ENCODE results near the gene RHOB. TPM values are rescaled to one million over a fixed set of nuclear protein-coding genes. Genes with fewer than 3 reads are reported as not detected.

The RHOB gene
- total and polyA plus RNA-seq, 2 of the 13 experiments (the other 11 are each of a cell fraction or from before 2014, with no cell fraction given): 192 to 268 TPM

GRCh38 chr2:20414806-20415205 lies 32.1 kb upstream of the RHOB start:
- FAIRE-seq: no peak
- in situ Hi-C loops (cut with HindIII; ENCODE audit: extremely low pct_ligation_motif_present, low pct_unique_long_range_greater_than_20kb) (no loop called here), intact Hi-C loops (cut with micrococcal nuclease; ENCODE audit: unreplicated experiment) (no loop called here)
- no peak overlapping the region for H2AFZ ChIP-seq (ENCODE audit: low read length)
- H3K36me3 ChIP-seq (replicated peaks in 1 of 2; ENCODE audit: control insufficient read depth in 1 of 2, insufficient read depth in 2 of 2, low read length in 2 of 2): no peaks in the 10 kb centered on the region
- H3K27ac ChIP-seq (ENCODE audit: extremely low read length, insufficient read depth, low read length): no peak overlapping the region
- no peak for ATAC-seq
- H4K20me1 ChIP-seq (ENCODE audit: insufficient read depth, low read length): no peaks in the 10 kb centered on the region
- H3K79me2 ChIP-seq (ENCODE audit: insufficient read depth, low read length): no peaks in the 10 kb centered on the region
- H3K4me1 ChIP-seq (ENCODE audit: insufficient read depth, low read length): peaks cover 69% of the 10 kb centered on the region
- 80% methylated on average over 3 of the region's 3 CpGs for WGBS (ENCODE audit: low lambda C conversion rate)
- H3K9ac ChIP-seq (ENCODE audit: insufficient read depth, low read depth, low read length): no peak overlapping the region
- 0 out of 2 replicates have a peak, but pooled peaks have one; percentile 42 for TF ChIP-seq ZFP41 (CRISPR knock-in tag; IDR thresholded peaks at IDR 0.05; ENCODE audit: borderline replicate concordance)
- TF ChIP-seq ZMYM4 (CRISPR knock-in tag; IDR thresholded peaks at IDR 0.05): no peak
- H3K27me3 ChIP-seq (ENCODE audit: control insufficient read depth in 1 of 2, insufficient read depth in 2 of 2, low read length in 2 of 2): no peaks in the 10 kb centered on the region
- no peak for DNase-seq (ENCODE audit: low spot score)
- no peak overlapping the region for H3K4me2 ChIP-seq (ENCODE audit: low read depth, low read length)
- peaks cover 8% of the 10 kb centered on the region for H3K9me3 ChIP-seq (ENCODE audit: low read length)
- ChIA-PET POLR2A (interaction anchor here (0.7 to 14.2 kb wide), 3 partner anchors 29 to 171 kb away, joined by 3 to 190 read pairs (median 8); partner anchors contain the start of gene RHOB), CTCF (ENCODE audit: low intra/inter-chr PET ratio, low total read pairs) (no interaction called here)
- no TSS peak for BruUV-seq (replicated peaks)
- no peak overlapping the region for H3K4me3 ChIP-seq (replicated peaks in 1 of 3; ENCODE audit: insufficient read depth in 1 of 3, low read depth in 2 of 3, low read length in 3 of 3)

- intact Hi-C loops (cut with micrococcal nuclease; ENCODE audit: unreplicated experiment): no loop called here
- Histone ChIP-seq H3K4me3 (replicated peaks in 1 of 3; ENCODE audit: insufficient read depth in 1 of 3, low read depth in 2 of 3, low read length in 3 of 3) (no peak overlapping the region), H3K9me3 (ENCODE audit: low read length) (peaks cover 1% of the 10 kb centered on the region; the same call in 1 of the 2 replicates), H3K9ac (ENCODE audit: insufficient read depth, low read depth, low read length) (no peak overlapping the region), H2AFZ (ENCODE audit: low read length) (no peak overlapping the region), H3K36me3 (replicated peaks in 1 of 2; ENCODE audit: control insufficient read depth in 1 of 2, insufficient read depth in 2 of 2, low read length in 2 of 2) (no peaks in the 10 kb centered on the region), H3K4me2 (ENCODE audit: low read depth, low read length) (no peak overlapping the region), H3K4me1 (ENCODE audit: insufficient read depth, low read length) (peaks cover 77% of the 10 kb centered on the region), H4K20me1 (ENCODE audit: insufficient read depth, low read length) (no peaks in the 10 kb centered on the region), H3K79me2 (ENCODE audit: insufficient read depth, low read length) (no peaks in the 10 kb centered on the region), H3K27ac (ENCODE audit: extremely low read length, insufficient read depth, low read length) (peak overlapping the region; percentile 35), H3K27me3 (ENCODE audit: control insufficient read depth in 1 of 2, insufficient read depth in 2 of 2, low read length in 2 of 2) (no peaks in the 10 kb centered on the region)
- DNase-seq (ENCODE audit: low spot score) (no peak), FAIRE-seq (no peak), ATAC-seq (no peak)
- in situ Hi-C loops (cut with HindIII; ENCODE audit: extremely low pct_ligation_motif_present, low pct_unique_long_range_greater_than_20kb): no loop called here
- ChIA-PET POLR2A (interaction anchor here (0.7 to 14.2 kb wide), 3 partner anchors 29 to 170 kb away, joined by 3 to 190 read pairs (median 8); partner anchors contain the start of gene RHOB), CTCF (ENCODE audit: low intra/inter-chr PET ratio, low total read pairs) (no interaction called here)
- no TSS peak for BruUV-seq (replicated peaks)
- WGBS (ENCODE audit: low lambda C conversion rate): 43% methylated on average over 2 of the region's 2 CpGs
- TF ChIP-seq ZNF451 (CRISPR knock-in tag; IDR thresholded peaks at IDR 0.05) (no peak), ATF3 (CRISPR knock-in tag; IDR thresholded peaks at IDR 0.05) (no peak), ZNF746 (CRISPR knock-in tag; IDR thresholded peaks at IDR 0.05) (no peak), HDAC1 (CRISPR knock-in tag; IDR thresholded peaks at IDR 0.05) (no peak), ZNF674 (CRISPR knock-in tag; IDR thresholded peaks at IDR 0.05; ENCODE audit: low read depth) (no peak), BRF2 (CRISPR knock-in tag; IDR thresholded peaks at IDR 0.05) (no peak), ZNF513 (CRISPR knock-in tag; conservative IDR thresholded peaks at IDR 0.05) (no peak), TAF1 (CRISPR knock-in tag; IDR thresholded peaks at IDR 0.05) (no peak), ZSCAN9 (CRISPR knock-in tag; IDR thresholded peaks at IDR 0.05; ENCODE audit: borderline replicate concordance) (no peak), ZNF747 (CRISPR knock-in tag; IDR thresholded peaks at IDR 0.05; ENCODE audit: borderline replicate concordance) (0 out of 2 replicates have a peak, but pooled peaks have one; percentile 30), THYN1 (CRISPR knock-in tag; IDR thresholded peaks at IDR 0.05; ENCODE audit: borderline replicate concordance, low read depth) (no peak), BHLHE40 (IDR thresholded peaks at IDR 0.05; ENCODE audit: low read length) (no peak), ZMYM3 (CRISPR knock-in tag; IDR thresholded peaks at IDR 0.05) (0 out of 2 replicates have a peak, but pooled peaks have one; percentile 31), RCOR2 (CRISPR knock-in tag; IDR thresholded peaks at IDR 0.05) (no peak)
These were observed 31.4 kb upstream of the RHOB start for GRCh38 chr2:20415511-20415918.
